ENCODE measurements around the gene HMX3.
"Not testable (repeated sequence)": the region's sequence is repeated elsewhere in the genome, so short reads cannot be mapped to it uniquely, and the experiment has no call there.

HMX3 gene

GRCh38 chr10:123149162-123149567 lies 13.4 kb downstream of the HMX3 start:
- no peak for DNase-seq

GRCh38 chr10:123149568-123150270 lies 13.9 kb downstream of the HMX3 start:
- DNase-seq, result peak in 1 of 2 donors; percentile 33

GRCh38 chr10:123150271-123150985 lies 14.7 kb downstream of the HMX3 start:
- DNase-seq, result peak in 1 of 2 donors; percentile 40

- peak in 1 of 2 donors; percentile 31 for DNase-seq
Observed at GRCh38 chr10:123150986-123151736, 15.4 kb downstream of the HMX3 start.

- DNase-seq, result no peak
Observed at GRCh38 chr10:123151737-123152135, 16.0 kb downstream of the HMX3 start.

- DNase-seq, result no peak
Observed at GRCh38 chr10:123153486-123154091, 17.8 kb downstream of the HMX3 start.

- DNase-seq, result peak; percentile 99
Observed at GRCh38 chr10:123154092-123154710, 18.4 kb downstream of the HMX3 start, which contains the start of gene BUB3. TSS of gene BUB3 (plus strand) at chr10:123154402. CDS start at chr10:123154918, 516 bp downstream.

GRCh38 chr10:123154711-123155505 lies 19.1 kb downstream of the HMX3 start:
- peak in 1 of 2 donors; percentile 25 for DNase-seq

GRCh38 chr10:123156078-123156477 lies 20.3 kb downstream of the HMX3 start:
- no peak for DNase-seq

- no peak for DNase-seq
Observed at GRCh38 chr10:123157210-123157609, 21.4 kb downstream of the HMX3 start.

- DNase-seq, result no peak
Observed at GRCh38 chr10:123158682-123159081, 22.9 kb downstream of the HMX3 start.

- no peak for DNase-seq
Observed at GRCh38 chr10:123160311-123160980, 24.7 kb downstream of the HMX3 start.

- no peak for DNase-seq
Observed at GRCh38 chr10:123164319-123164718, 28.5 kb downstream of the HMX3 start.

- DNase-seq, result no peak
Observed at GRCh38 chr10:123165445-123166072, 29.8 kb downstream of the HMX3 start.

GRCh38 chr10:123166618-123167017 lies 30.8 kb downstream of the HMX3 start:
- DNase-seq, result no peak

GRCh38 chr10:123170961-123171360 lies 35.2 kb downstream of the HMX3 start:
- DNase-seq, result no peak

GRCh38 chr10:123171616-123172015 lies 35.8 kb downstream of the HMX3 start:
- DNase-seq, result not testable (repeated sequence)

GRCh38 chr10:123175389-123176387 lies 39.9 kb downstream of the HMX3 start:
- DNase-seq, result no peak

GRCh38 chr10:123178390-123178789 lies 42.6 kb downstream of the HMX3 start:
- not testable (repeated sequence) for DNase-seq
